SK-N-MC (cell line): ENCODE results near the gene WDR91.

ENCODE experiments used
- DNase-seq: peaks from one replicate; pipeline ENCODE4 v3.0.0-alpha.2; 2011; ENCODE audit warnings: low read depth, low spot score
- H3K27ac ChIP-seq: fragments of 200-600 bp; sonication (generic); 2 replicates; pipeline ENCODE4 v1.5.1; 2016; ENCODE audit warnings: mixed run types
- H3K36me3 ChIP-seq: fragments of 200-600 bp; sonication (generic); 2 replicates; pipeline ENCODE4 v1.6.1; 2017; ENCODE audit warnings: antibody characterized with exemption, low read length, mixed read lengths; ENCODE audit not compliant: insufficient read depth
- H3K4me3 ChIP-seq: fragments of 200-600 bp; sonication (generic); 2 replicates; pipeline ENCODE4 v1.5.1; 2016
- H3K9ac ChIP-seq: fragments of 200-600 bp; sonication (generic); 2 replicates; pipeline ENCODE4 v1.8.0; 2017; ENCODE audit warnings: mixed run types, mixed read lengths; ENCODE audit not compliant: insufficient read length
- H3K9me3 ChIP-seq: fragments of 200-600 bp; sonication (generic); 2 replicates; pipeline ENCODE4 v1.6.1; 2017; ENCODE audit warnings: low read depth, mild to moderate bottlenecking, antibody characterized with exemption, low read length, moderate library complexity, mixed read lengths
- EZH2 ChIP-seq: fragments of 200-600 bp; sonication (generic); IDR thresholded peaks from one replicate; pipeline ENCODE4 v1.6.1; 2017; ENCODE audit warnings: antibody characterized with exemption
- FOXP2 ChIP-seq: optimal IDR thresholded peaks from 2 replicates; pipeline ENCODE3; 2011; ENCODE audit warnings: mild to moderate bottlenecking, moderate library complexity; ENCODE audit not compliant: insufficient read depth; ENCODE audit errors: extremely low read length, control extremely low read depth
- POLR2AphosphoS5 ChIP-seq: IDR thresholded peaks from 2 replicates; pipeline ENCODE4 v1.6.1; 2012; ENCODE audit warnings: mild to moderate bottlenecking, low read depth, low read length, borderline replicate concordance

Gene WDR91

GRCh38 chr7:135189221-135189662 is 22.1 kb downstream of the WDR91 start:
- Histone ChIP-seq H3K9me3 (no peaks in the 10 kb centered on the region), H3K4me3 (peak overlapping the region; percentile 71), H3K9ac (peak overlapping the region; percentile 14), H3K27ac (peak overlapping the region; percentile 97), H3K36me3 (peaks cover 16% of the 10 kb centered on the region; the same call in 1 of the 2 replicates)
- no peak for DNase-seq
- TF ChIP-seq POLR2AphosphoS5 = no peak
- no peak for TF ChIP-seq EZH2
- TF ChIP-seq FOXP2 = no peak

GRCh38 chr7:135188298-135188984 is 22.9 kb downstream of the WDR91 start:
- TF ChIP-seq EZH2 (no peak), POLR2AphosphoS5 (no peak), FOXP2 (no peak)
- Histone ChIP-seq H3K9me3 (no peaks in the 10 kb centered on the region), H3K4me3 (peak overlapping the region; percentile 71; the same call in 1 of the 2 replicates), H3K36me3 (peaks cover 16% of the 10 kb centered on the region; the same call in 1 of the 2 replicates), H3K9ac (peak overlapping the region; percentile 14), H3K27ac (peak overlapping the region; percentile 97)
- DNase-seq = no peak

- no peak for DNase-seq
- Histone ChIP-seq H3K4me3 (no peak overlapping the region), H3K9ac (no peak overlapping the region)
Measured at GRCh38 chr7:135186841-135187253, 24.5 kb downstream of the WDR91 start.

GRCh38 chr7:135186261-135186540 is 25.1 kb downstream of the WDR91 start:
- no peak overlapping the region for H3K27ac ChIP-seq
- no peak overlapping the region for H3K4me3 ChIP-seq
- H3K9ac ChIP-seq = no peak overlapping the region
- no peak for DNase-seq
- TF ChIP-seq FOXP2 = no peak
- TF ChIP-seq POLR2AphosphoS5 = no peak
- no peak for TF ChIP-seq EZH2
- no peaks in the 10 kb centered on the region for H3K9me3 ChIP-seq
- peaks cover 16% of the 10 kb centered on the region; the same call in 1 of the 2 replicates for H3K36me3 ChIP-seq

More at GRCh38 chr7:135186841-135187253, 24.5 kb downstream of the WDR91 start:
- H3K27ac ChIP-seq = no peak overlapping the region
- no peak for TF ChIP-seq FOXP2
- no peak for TF ChIP-seq POLR2AphosphoS5
- TF ChIP-seq EZH2 = no peak
- peaks cover 16% of the 10 kb centered on the region; the same call in 1 of the 2 replicates for H3K36me3 ChIP-seq
- H3K9me3 ChIP-seq = no peaks in the 10 kb centered on the region

GRCh38 chr7:135185471-135186260 is 25.7 kb downstream of the WDR91 start:
- Histone ChIP-seq H3K27ac (no peak overlapping the region), H3K9ac (no peak overlapping the region), H3K9me3 (peaks cover 5% of the 10 kb centered on the region; the same call in 1 of the 2 replicates), H3K4me3 (no peak overlapping the region), H3K36me3 (peaks cover 19% of the 10 kb centered on the region; the same call in 1 of the 2 replicates)
- DNase-seq = no peak
- no peak for TF ChIP-seq POLR2AphosphoS5
- TF ChIP-seq FOXP2 = no peak
- no peak for TF ChIP-seq EZH2

- H3K36me3 ChIP-seq = peaks cover 19% of the 10 kb centered on the region; the same call in 1 of the 2 replicates
- no peak for DNase-seq
Measured at GRCh38 chr7:135184254-135184841, 27.0 kb downstream of the WDR91 start.

GRCh38 chr7:135183478-135183877 is 27.8 kb downstream of the WDR91 start:
- Histone ChIP-seq H3K4me3 (no peak overlapping the region), H3K9ac (no peak overlapping the region), H3K27ac (no peak overlapping the region), H3K36me3 (peaks cover 19% of the 10 kb centered on the region; the same call in 1 of the 2 replicates), H3K9me3 (peaks cover 7% of the 10 kb centered on the region; the same call in 1 of the 2 replicates)
- TF ChIP-seq FOXP2 = no peak
- no peak for TF ChIP-seq EZH2
- TF ChIP-seq POLR2AphosphoS5 = no peak
- DNase-seq = no peak

More at GRCh38 chr7:135184254-135184841, 27.0 kb downstream of the WDR91 start:
- H3K9me3 ChIP-seq = peaks cover 7% of the 10 kb centered on the region; the same call in 1 of the 2 replicates
- TF ChIP-seq FOXP2 = no peak
- no peak for TF ChIP-seq EZH2
- no peak for TF ChIP-seq POLR2AphosphoS5
- H3K27ac ChIP-seq = no peak overlapping the region
- H3K4me3 ChIP-seq = no peak overlapping the region
- no peak overlapping the region for H3K9ac ChIP-seq
